IMR-90 (cell line): ENCODE data around the gene ABCB1.

Source experiments
- CEBPB ChIP-seq: IDR thresholded peaks from 2 replicates; pipeline ENCODE4 v1.6.1; 2012; ENCODE audit warnings: low read depth, low read length, improper control_type of control experiment
- FOS ChIP-seq: fragments of 150-350 bp; IDR thresholded peaks from 2 replicates; pipeline ENCODE4 v1.6.1; 2016; ENCODE audit warnings: low read depth, low read length
- MXI1 ChIP-seq: IDR thresholded peaks from 2 replicates; pipeline ENCODE4 v1.6.1; 2012; ENCODE audit warnings: low read depth, mild to moderate bottlenecking, low read length, moderate library complexity, borderline replicate concordance
- NFE2L2 ChIP-seq: fragments of 150-350 bp; IDR thresholded peaks from 2 replicates; pipeline ENCODE4 v1.6.1; 2016; ENCODE audit warnings: low read depth, mild to moderate bottlenecking, low read length
- POLR2A ChIP-seq: IDR thresholded peaks from 2 replicates; pipeline ENCODE4 v1.6.1; 2012; ENCODE audit warnings: mild to moderate bottlenecking, low read depth, low read length
- RAD21 ChIP-seq: IDR thresholded peaks from 2 replicates; pipeline ENCODE4 v1.6.1; 2012; ENCODE audit warnings: low read length, improper control_type of control experiment
- RFX5 ChIP-seq: IDR thresholded peaks from 2 replicates; pipeline ENCODE4 v1.8.0; 2012; ENCODE audit warnings: low read depth, mild to moderate bottlenecking, low read length, moderate library complexity
- TF ChIP-seq, protein P1 (sequence below): conservative IDR thresholded peaks from 2 replicates; pipeline ENCODE4 v1.5.1; 2012; ENCODE audit warnings: mild to moderate bottlenecking, low read depth, low read length, improper control_type of control experiment
- TF ChIP-seq, protein P2 (sequence below): fragments of 150-350 bp; IDR thresholded peaks from 2 replicates; pipeline ENCODE4 v1.6.1; 2017; ENCODE audit warnings: mild to moderate bottlenecking, antibody characterized with exemption, low read length, low read depth

- TF ChIP-seq, protein P1, sequence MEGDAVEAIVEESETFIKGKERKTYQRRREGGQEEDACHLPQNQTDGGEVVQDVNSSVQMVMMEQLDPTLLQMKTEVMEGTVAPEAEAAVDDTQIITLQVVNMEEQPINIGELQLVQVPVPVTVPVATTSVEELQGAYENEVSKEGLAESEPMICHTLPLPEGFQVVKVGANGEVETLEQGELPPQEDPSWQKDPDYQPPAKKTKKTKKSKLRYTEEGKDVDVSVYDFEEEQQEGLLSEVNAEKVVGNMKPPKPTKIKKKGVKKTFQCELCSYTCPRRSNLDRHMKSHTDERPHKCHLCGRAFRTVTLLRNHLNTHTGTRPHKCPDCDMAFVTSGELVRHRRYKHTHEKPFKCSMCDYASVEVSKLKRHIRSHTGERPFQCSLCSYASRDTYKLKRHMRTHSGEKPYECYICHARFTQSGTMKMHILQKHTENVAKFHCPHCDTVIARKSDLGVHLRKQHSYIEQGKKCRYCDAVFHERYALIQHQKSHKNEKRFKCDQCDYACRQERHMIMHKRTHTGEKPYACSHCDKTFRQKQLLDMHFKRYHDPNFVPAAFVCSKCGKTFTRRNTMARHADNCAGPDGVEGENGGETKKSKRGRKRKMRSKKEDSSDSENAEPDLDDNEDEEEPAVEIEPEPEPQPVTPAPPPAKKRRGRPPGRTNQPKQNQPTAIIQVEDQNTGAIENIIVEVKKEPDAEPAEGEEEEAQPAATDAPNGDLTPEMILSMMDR = no peak
- TF ChIP-seq CEBPB (no peak), POLR2A (no peak), MXI1 (no peak), RFX5 (no peak), RAD21 (no peak), NFE2L2 (no peak), FOS (no peak)
- TF ChIP-seq, protein P2, sequence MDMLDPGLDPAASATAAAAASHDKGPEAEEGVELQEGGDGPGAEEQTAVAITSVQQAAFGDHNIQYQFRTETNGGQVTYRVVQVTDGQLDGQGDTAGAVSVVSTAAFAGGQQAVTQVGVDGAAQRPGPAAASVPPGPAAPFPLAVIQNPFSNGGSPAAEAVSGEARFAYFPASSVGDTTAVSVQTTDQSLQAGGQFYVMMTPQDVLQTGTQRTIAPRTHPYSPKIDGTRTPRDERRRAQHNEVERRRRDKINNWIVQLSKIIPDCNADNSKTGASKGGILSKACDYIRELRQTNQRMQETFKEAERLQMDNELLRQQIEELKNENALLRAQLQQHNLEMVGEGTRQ = no peak
These were observed 62.6 kb downstream of the ABCB1 start for GRCh38 chr7:87538052-87538451.
